ENCODE results near the gene CD19.

GRCh38 chr16:28893291-28893690 lies 38.5 kb upstream of the CD19 start:
- TF ChIP-seq CTCF (optimal IDR thresholded peaks at IDR 0.05 in 1 of 3, IDR thresholded peaks at IDR 0.05 in 1 of 3, conservative IDR thresholded peaks at IDR 0.05 in 1 of 3; ENCODE audit: extremely low read depth in 1 of 3, insufficient read depth in 2 of 3, low read length in 3 of 3): no peak
- TF ChIP-seq EZH2 (IDR thresholded peaks at IDR 0.05; ENCODE audit: low read length): no peak
